ENCODE results near the gene ZNRD2.

The ZNRD2 gene

DNA sequence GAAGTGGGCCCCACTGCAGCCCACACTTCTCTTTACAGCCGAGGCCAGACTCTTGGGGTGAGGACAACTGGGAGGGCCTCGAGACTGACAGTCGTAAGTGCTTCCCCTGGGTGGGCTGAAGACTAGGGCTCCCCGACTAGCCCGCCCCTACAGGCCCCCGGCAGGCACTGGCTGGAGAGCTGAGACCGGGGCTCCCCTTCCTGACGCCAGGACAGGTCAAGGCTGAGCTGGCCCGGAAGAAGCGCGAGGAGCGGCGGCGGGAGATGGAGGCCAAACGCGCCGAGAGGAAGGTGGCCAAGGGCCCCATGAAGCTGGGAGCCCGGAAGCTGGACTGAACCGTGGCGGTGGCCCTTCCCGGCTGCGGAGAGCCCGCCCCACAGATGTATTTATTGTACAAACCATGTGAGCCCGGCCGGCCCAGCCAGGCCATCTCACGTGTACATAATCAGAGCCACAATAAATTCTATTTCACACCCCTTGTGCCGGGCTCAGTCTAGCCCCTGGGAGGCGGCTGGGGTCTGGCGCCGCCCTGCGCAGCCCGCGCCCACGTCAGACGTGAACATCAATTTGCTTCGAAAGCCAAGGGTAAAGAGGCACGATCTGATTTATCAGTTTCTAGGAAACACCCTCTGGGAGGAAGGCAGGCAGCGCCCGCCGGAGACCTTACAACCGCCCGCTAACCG, 31.9 kb upstream of the ZNRD2 start:
- H3K27me3 Mint-ChIP-seq (ENCODE audit: low read depth): peaks cover 17% of the 10 kb centered on the region
- TF ChIP-seq, protein P1, sequence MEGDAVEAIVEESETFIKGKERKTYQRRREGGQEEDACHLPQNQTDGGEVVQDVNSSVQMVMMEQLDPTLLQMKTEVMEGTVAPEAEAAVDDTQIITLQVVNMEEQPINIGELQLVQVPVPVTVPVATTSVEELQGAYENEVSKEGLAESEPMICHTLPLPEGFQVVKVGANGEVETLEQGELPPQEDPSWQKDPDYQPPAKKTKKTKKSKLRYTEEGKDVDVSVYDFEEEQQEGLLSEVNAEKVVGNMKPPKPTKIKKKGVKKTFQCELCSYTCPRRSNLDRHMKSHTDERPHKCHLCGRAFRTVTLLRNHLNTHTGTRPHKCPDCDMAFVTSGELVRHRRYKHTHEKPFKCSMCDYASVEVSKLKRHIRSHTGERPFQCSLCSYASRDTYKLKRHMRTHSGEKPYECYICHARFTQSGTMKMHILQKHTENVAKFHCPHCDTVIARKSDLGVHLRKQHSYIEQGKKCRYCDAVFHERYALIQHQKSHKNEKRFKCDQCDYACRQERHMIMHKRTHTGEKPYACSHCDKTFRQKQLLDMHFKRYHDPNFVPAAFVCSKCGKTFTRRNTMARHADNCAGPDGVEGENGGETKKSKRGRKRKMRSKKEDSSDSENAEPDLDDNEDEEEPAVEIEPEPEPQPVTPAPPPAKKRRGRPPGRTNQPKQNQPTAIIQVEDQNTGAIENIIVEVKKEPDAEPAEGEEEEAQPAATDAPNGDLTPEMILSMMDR (IDR thresholded peaks at IDR 0.05; ENCODE audit: unreplicated experiment in 3 of 3): no peak
- H3K4me3 Mint-ChIP-seq: peak overlapping the region in 1 of 3 experiments; percentile 37
- H3K4me1 Mint-ChIP-seq: peaks cover 16% of the 10 kb centered on the region
- no peaks in the 10 kb centered on the region for H3K9me3 Mint-ChIP-seq
- peaks cover 32% of the 10 kb centered on the region for H3K36me3 Mint-ChIP-seq (ENCODE audit: low read depth)
- H3K27ac Mint-ChIP-seq: no peak overlapping the region

DNA sequence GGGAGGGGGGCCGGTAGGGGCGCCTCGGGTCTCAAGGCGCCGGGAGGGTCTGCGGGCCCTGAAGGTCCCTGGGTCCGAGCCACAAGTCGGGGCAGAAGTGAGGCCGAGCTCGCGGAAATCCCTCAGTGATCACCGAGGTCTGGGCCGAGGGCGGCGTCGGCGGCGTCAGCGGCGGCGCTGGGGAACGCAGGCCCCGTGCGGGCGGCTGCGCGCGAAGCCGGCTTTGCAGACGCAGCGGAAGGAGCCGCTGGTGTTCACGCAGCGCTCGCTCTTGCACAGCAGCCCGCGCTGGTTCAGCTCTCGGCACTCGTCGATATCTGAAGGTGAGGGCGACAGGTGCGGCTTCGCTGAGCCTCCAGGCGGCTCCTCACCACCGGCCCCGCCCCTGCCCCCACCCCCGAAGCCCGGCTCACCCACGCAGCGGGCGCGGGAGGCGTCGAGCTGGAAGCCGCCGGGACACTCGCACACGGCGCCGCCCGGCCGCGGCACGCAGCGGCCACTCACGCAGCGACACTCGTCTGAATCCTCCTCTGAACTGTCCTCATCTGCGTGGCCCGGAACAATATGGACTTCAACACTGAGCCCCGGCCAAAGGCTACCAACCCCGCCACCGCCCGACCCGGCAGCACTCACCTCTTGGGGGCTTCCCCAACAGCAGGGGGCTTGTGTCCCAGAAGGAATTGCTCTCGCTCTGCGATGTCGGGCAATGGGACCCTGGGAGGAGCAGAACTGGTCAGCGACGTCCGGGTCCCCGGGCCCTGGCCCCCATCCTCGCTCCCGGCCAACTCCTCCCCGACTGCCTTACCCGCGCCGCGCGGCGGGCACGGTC, 31.1 kb upstream of the ZNRD2 start:
- Mint-ChIP-seq H3K27me3 (ENCODE audit: low read depth) (peaks cover 17% of the 10 kb centered on the region), H3K36me3 (ENCODE audit: low read depth) (peaks cover 32% of the 10 kb centered on the region), H3K4me1 (peaks cover 16% of the 10 kb centered on the region), H3K4me3 (peak overlapping the region in 2 of 3 experiments; percentile 35 to 43), H3K9me3 (no peaks in the 10 kb centered on the region), H3K27ac (no peak overlapping the region)
- TF ChIP-seq, protein P1 (IDR thresholded peaks at IDR 0.05; ENCODE audit: unreplicated experiment in 3 of 3): no peak

DNA sequence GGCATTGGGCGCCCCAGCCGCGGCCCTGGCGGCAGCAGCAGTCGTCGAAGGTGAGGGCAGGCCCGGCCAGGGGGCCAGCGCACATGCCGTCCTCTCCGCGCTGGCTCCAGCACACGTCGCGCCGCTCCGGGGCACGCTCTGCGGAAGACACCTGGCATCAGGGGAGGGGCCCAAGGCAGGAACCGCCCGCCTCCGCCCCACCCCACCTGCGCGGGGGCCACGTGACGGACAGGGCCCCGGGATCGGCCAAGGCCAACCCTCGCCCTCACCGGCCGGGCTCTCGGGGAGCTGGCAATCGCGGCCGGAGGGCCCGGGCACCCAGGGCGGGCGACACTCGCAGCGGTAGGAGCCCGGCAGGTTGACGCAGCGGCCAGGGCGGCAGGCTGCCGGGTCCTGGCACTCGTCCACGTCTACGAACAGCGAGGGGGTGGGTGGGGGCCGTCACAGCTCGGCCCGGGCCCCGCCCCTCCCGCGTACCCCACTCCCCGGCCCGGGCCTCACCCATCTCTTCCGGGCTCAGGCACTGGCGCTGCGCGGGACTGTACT, 30.5 kb upstream of the ZNRD2 start:
- Mint-ChIP-seq H3K9me3 (no peaks in the 10 kb centered on the region), H3K4me3 (peak overlapping the region; percentile 74 to 83 (median 78)), H3K27me3 (ENCODE audit: low read depth) (peaks cover 21% of the 10 kb centered on the region), H3K27ac (peak overlapping the region in 1 of 3 experiments; percentile 70), H3K4me1 (peaks cover 16% of the 10 kb centered on the region), H3K36me3 (ENCODE audit: low read depth) (peaks cover 31% of the 10 kb centered on the region)
- TF ChIP-seq, protein P1 (IDR thresholded peaks at IDR 0.05; ENCODE audit: unreplicated experiment in 3 of 3): peak in 2 of 3 experiments; percentile 44 to 47

DNA sequence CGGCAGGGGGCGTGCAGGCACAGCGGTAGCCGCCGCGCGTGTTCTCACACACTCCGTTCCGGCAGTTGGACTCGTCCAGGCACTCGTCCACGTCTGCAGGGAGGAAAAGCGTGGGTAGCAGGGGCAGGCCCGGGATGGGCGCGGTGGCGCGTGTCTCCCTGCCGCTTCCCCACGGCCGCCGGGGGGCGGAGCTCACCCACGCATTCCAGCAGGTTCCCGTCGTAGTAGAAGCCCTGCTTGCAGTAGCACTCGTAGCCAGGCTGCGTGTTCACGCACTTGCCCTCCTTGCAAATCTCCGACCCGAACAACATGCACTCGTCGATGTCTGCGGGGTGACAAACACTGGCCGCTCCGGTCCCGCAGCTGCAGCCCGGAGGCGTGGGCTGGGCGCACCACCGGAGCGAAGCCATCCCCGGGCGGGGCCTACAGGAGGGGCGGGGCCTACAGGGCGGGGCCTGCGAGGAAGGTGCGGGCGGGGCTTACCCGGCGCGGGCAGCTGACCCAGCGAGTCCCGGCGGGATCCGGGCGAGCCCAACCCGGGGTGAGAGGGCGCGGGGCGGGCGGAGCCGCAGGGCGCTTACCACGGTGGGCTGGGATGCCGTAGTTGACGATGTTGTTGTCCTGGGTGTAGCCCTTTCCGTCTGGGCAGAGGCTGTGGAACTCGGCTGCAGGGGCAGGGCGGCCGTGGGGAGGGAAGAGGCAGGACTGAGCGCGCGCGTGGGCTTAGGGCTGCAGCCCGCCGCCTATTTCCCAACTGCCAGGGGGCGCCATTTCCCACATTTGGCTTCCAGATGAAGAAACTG, 29.8 kb upstream of the ZNRD2 start:
- peak overlapping the region; percentile 74 to 83 (median 78) for H3K4me3 Mint-ChIP-seq
- H3K36me3 Mint-ChIP-seq (ENCODE audit: low read depth): peaks cover 34% of the 10 kb centered on the region
- peaks cover 16% of the 10 kb centered on the region for H3K4me1 Mint-ChIP-seq
- H3K9me3 Mint-ChIP-seq: no peaks in the 10 kb centered on the region
- H3K27me3 Mint-ChIP-seq (ENCODE audit: low read depth): peaks cover 26% of the 10 kb centered on the region
- TF ChIP-seq, protein P1 (IDR thresholded peaks at IDR 0.05; ENCODE audit: unreplicated experiment in 3 of 3): peak; percentile 63 to 82 (median 73)
- peak overlapping the region; percentile 51 to 70 (median 69) for H3K27ac Mint-ChIP-seq

DNA sequence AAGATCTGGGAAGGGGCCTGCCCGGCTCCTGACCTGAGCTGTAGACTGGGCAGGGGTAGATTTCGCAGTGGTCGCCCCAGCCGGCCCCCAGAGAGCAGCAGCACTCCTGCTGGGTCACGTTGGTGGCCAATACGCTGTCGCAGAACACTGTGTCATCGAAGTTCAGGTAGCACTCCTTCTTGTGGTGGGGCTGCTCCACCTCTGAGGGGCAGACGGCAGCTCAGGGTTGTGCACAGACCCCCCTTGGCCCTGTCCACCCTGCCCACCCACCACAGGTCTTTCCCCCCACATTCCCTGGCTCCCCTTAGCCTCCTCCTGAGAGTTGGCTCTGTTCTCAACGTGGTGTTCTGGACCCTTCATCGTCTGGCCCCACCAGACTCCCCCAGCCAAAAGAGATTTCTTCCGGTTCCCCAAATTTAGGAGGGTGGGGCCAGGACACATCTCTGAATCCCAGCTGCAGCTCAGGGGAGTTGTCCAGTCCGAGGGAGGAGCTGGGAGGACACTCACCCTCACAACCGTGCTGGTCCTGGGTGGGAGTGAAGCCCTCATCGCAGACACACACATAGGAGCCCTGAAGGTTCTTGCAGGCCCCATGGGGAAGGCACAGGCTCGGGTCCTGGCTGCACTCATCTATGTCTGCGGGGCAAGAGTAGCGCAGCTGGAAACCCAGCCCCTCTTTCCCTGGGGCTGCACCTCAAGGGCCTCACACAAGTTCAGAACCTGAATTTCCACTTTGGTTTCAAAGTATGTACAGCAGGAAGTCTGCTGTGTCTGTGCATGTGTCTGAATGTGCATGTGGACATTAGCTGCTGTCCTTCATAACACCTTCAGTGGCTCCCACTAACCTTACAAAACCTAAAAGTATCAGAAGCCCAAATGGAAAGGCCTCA, 28.9 kb upstream of the ZNRD2 start:
- TF ChIP-seq, protein P1 (IDR thresholded peaks at IDR 0.05; ENCODE audit: unreplicated experiment in 3 of 3): no peak
- no peaks in the 10 kb centered on the region for H3K9me3 Mint-ChIP-seq
- peak overlapping the region; percentile 63 to 69 (median 63) for H3K27ac Mint-ChIP-seq
- peak overlapping the region; percentile 74 to 77 (median 75) for H3K4me3 Mint-ChIP-seq
- peaks cover 36% of the 10 kb centered on the region for H3K36me3 Mint-ChIP-seq (ENCODE audit: low read depth)
- peaks cover 34% of the 10 kb centered on the region for H3K27me3 Mint-ChIP-seq (ENCODE audit: low read depth)
- H3K4me1 Mint-ChIP-seq: peaks cover 22% of the 10 kb centered on the region
